HG02981 (cell line): ENCODE results near the gene TTC28.
"Not testable (repeated sequence)": the region's sequence is repeated elsewhere in the genome, so short reads cannot be mapped to it uniquely, and the experiment has no call there.

ENCODE experiments used
- ATAC-seq: cut with Tn5 transposase; IDR thresholded peaks from one replicate; pipeline ENCODE4 v1.9.1; 2021; ENCODE audit warnings: mild to moderate bottlenecking, moderate library complexity; ENCODE audit not compliant: unreplicated experiment

The TTC28 gene

DNA sequence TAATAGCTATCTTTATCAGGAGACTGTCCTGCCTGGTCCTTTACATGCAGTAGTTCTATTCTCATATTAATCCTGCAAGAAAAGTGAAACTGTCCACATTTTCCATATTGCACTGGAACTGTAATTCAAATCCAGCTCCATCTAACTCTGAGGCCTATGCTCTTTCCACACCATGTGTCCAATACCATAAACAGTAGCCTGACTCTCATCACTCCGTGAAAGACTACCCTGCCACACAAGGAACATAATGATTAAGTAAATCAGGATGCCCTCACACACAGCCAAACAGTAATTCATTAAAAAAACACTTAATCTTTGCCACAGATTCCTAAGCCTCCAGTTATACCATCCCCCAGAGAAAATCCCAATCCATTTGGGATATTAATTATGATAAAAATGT lies 475.3 kb downstream of the TTC28 start:
- no peak for ATAC-seq

GRCh38 chr22:28203286-28203685 lies 476.4 kb downstream of the TTC28 start:
- ATAC-seq: no peak

- ATAC-seq: no peak
Measured at GRCh38 chr22:28198692-28199091, 480.9 kb downstream of the TTC28 start.

GRCh38 chr22:28191571-28191970 lies 488.1 kb downstream of the TTC28 start:
- ATAC-seq: not testable (repeated sequence)

GRCh38 chr22:28188178-28188879 lies 491.3 kb downstream of the TTC28 start:
- ATAC-seq: no peak

DNA sequence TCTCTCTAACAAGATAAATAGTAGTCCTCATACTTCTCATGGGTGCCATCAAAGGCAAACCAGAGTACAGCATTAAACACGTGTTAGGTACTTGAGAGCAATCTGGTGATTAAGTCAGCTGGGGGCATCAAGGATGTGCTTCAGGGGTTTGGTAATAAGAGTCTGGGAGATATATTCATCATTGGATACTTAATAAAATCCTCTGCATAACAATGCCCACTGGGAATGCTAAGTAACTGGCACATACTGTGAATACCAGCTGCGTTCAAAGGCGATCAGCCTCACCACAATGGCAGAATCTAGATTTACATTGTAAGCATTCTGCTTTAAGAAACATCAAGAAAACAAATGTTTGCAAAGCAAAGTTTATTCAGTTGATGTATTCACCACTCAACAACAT lies 492.0 kb downstream of the TTC28 start:
- ATAC-seq: no peak

DNA sequence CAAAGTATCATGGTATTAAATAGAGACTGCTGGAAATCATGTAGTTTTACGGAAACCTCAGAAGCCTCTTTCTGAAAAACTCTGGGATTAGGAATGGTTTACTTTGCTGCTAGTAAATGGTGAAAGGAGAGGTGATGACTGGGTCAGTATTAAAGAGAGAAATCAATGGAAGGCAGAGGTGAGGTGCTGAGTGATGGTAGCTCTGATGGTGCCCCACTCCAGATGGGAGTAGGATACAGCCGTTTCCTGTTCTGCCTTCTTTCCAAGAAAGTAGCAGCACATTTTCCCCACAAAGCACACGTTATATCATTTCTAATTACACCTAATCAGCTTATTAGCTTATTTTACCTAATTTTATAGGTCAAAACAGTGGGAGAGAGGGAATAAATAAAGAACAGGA lies 493.0 kb downstream of the TTC28 start:
- ATAC-seq: no peak

DNA sequence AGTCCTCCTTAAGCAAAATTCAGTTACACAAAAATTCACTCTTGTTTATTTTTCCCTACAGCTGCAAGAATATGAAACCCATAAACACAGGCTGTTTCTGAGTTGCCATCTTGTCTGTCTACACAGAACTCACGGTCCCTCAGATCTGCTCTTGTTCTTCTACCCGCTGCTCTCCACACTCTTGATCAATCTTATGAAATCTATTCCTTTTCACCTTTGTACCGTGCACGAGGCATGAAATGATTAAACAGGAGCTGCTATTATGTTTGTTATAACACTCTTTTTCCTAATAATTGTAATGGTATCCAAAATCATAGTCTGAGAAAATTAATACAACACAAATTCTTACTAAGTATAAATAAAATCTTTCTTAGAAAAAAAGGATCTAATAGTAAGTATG lies 494.5 kb downstream of the TTC28 start:
- no peak for ATAC-seq

GRCh38 chr22:28183078-28183860 lies 496.4 kb downstream of the TTC28 start:
- no peak for ATAC-seq

DNA sequence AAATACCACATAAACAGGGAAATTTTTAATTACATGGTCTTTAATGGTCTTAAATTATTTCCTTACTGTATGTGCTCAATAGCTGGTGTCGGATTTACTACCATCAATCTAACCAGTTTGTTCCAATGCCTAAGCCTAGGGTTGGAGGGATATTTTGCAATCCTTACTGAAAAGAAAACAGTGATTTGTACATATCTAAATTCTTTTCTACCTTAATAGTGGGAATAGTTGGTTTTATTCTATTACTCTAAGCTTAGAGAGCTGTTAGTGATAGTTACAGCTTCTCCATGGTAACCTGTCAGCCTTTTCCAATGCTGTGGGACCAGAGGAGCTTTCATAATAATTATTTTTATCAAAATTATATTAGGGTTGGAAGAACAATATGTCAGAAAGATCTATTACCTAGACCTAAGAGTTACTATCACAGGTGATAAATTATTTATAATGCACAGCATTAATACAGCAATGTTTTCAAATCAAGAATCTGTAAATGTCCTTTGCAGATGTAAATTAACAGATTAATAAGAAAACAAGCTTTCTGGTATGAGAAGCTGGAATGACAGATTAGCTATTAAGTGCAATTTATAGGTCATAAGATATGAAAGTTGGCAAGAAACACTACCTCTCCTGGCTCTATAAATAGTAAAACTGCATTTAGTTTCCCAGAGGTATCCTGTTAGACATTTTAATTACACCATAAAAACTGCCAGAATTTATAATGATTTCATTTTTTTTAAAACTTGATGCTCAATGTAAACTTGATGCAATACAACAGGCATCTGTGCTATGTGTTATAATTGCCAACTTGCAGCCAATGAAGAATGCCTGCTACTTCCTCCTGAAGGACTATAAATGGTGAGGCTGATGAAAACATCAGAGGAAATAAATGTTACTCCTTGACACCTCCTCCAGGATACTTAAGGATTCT lies 498.6 kb downstream of the TTC28 start:
- ATAC-seq: no peak

GRCh38 chr22:28179392-28179791 lies 500.2 kb downstream of the TTC28 start:
- ATAC-seq: no peak

GRCh38 chr22:28175730-28176492 lies 503.7 kb downstream of the TTC28 start:
- no peak for ATAC-seq

DNA sequence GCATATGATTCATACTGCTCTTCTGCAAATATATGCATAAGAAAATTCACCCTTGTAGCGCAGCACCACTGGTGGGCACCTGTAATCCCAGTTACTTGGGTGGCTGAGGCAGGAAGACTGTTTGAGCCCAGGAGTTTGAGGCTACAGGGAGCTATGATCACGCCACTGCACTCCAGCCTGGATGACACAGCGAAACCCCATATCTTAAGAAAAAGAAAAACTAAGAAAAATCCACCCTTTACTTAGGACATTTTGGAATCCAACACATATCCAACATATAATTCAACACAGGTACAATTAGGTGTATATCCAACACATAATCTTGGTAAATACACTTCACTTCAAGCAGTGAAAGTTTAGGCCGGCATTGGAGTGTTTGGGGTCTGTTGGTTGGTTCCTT lies 505.1 kb downstream of the TTC28 start:
- no peak for ATAC-seq

- ATAC-seq: no peak
Measured at GRCh38 chr22:28172892-28173670, 506.6 kb downstream of the TTC28 start.

GRCh38 chr22:28171712-28172111 lies 507.9 kb downstream of the TTC28 start:
- ATAC-seq: no peak

- no peak for ATAC-seq
Measured at GRCh38 chr22:28171115-28171514, 508.5 kb downstream of the TTC28 start.

- ATAC-seq: not testable (repeated sequence)
Measured at GRCh38 chr22:28169314-28169713, 510.3 kb downstream of the TTC28 start.

DNA sequence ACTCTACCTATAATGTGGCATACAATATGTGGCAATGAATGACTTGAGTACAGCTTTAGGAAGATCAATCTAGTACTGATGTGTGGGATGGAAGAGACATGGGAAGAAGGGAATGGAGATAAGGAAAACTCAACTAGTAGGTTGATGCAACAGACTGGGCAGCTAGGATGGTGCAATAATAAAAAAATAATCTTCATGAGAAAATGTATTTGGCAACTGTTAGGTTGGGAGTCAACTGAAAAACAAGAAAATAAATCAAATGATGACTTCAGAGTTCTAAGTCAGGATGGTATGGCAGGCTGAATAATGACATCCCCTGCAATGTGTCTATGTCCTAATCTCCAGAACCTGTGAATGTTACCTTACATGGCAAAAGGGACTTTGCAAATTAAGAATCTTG lies 523.8 kb downstream of the TTC28 start:
- no peak for ATAC-seq

GRCh38 chr22:28154861-28155260 lies 524.8 kb downstream of the TTC28 start:
- no peak for ATAC-seq
